NB4 (cell line): Measurements from ENCODE around the gene ABHD11.

Source experiments
- DNase-seq: peaks from one replicate; pipeline ENCODE4 v3.0.0; 2010; ENCODE audit warnings: low read depth
- H3K4me3 ChIP-seq: one replicate; pipeline ENCODE4 v1.5.1; 2011; ENCODE audit warnings: mild to moderate bottlenecking, low read depth, low read length, moderate library complexity
- CTCF ChIP-seq: IDR thresholded peaks from one replicate; pipeline ENCODE4 v1.5.1; 2012; ENCODE audit warnings: low read depth, low read length
- MAX ChIP-seq: IDR thresholded peaks from 2 replicates; pipeline ENCODE4 v1.6.1; 2011; ENCODE audit warnings: low read depth, low read length
- MYC ChIP-seq: IDR thresholded peaks from 2 replicates; pipeline ENCODE4 v1.6.1; 2011; ENCODE audit warnings: low read depth, low read length
- POLR2A ChIP-seq: IDR thresholded peaks from 2 replicates; pipeline ENCODE4 v1.6.1; 2011; ENCODE audit warnings: mild to moderate bottlenecking; ENCODE audit not compliant: insufficient read length; ENCODE audit errors: extremely low read depth

The ABHD11 gene

GRCh38 chr7:73706126-73707044 lies 32.2 kb downstream of the ABHD11 start:
- H3K4me3 ChIP-seq: no peak overlapping the region
- TF ChIP-seq MYC (no peak), CTCF (no peak), POLR2A (no peak), MAX (no peak)
- no peak for DNase-seq

- no peak overlapping the region for H3K4me3 ChIP-seq
- TF ChIP-seq MYC (no peak), POLR2A (no peak), CTCF (no peak), MAX (no peak)
- no peak for DNase-seq
Measured at GRCh38 chr7:73705551-73705920, 33.1 kb downstream of the ABHD11 start.

GRCh38 chr7:73704640-73705550 lies 33.7 kb downstream of the ABHD11 start:
- no peak for DNase-seq

GRCh38 chr7:73703757-73704639 lies 34.6 kb downstream of the ABHD11 start:
- H3K4me3 ChIP-seq: no peak overlapping the region

More at GRCh38 chr7:73704640-73705550, 33.7 kb downstream of the ABHD11 start:
- no peak overlapping the region for H3K4me3 ChIP-seq
- no peak for TF ChIP-seq CTCF
- TF ChIP-seq POLR2A: no peak
- no peak for TF ChIP-seq MYC
- TF ChIP-seq MAX: no peak

More at GRCh38 chr7:73703757-73704639, 34.6 kb downstream of the ABHD11 start:
- TF ChIP-seq POLR2A: no peak
- TF ChIP-seq MAX: no peak
- no peak for TF ChIP-seq CTCF
- no peak for DNase-seq
